Fibroblast of skin of left quadriceps (primary cell): ENCODE measurements around the gene ID1.
"Not testable (repeated sequence)": the region's sequence is repeated elsewhere in the genome, so short reads cannot be mapped to it uniquely, and the experiment has no call there.

Experiments
- DNase-seq, 2 experiments: peaks; one replicate each; pipeline ENCODE4 v3.0.0-alpha.2; 2013; ENCODE audit warnings: low read depth in 2 of 2

ID1 gene

GRCh38 chr20:31602431-31602778 is 2.7 kb upstream of the ID1 start:
- no peak for DNase-seq

DNA sequence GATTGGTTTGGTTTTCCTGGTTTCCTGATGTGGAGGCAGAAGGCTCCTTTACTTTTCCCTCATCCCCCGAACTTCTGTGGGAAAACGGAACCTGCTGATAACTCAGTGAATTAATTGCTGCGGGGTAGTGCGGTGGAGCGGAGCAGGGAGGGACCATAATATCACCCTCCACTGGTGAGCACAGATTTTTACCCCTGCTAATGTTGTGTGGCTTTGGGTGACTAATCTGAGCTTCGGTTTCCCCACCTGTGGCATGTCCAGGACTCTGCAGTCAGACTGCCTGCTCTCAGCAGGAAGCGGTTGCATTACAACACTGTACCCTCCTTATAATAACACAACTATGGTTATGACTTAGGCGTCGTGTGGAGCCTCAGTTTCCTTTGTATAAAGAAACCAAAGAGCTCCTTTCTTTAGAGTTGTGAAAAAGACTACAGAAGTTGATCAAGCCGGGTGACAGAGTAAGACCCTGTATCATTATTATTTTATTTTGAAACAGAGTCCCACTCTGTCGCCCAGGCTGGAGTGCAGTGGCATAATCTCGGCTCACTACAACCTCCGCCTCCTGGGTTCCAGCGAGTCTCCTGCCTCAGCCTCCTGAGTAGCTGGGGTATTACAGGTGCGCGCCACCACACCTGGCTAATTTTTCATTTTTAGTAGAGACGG is 2.2 kb upstream of the ID1 start:
- no peak for DNase-seq

DNA sequence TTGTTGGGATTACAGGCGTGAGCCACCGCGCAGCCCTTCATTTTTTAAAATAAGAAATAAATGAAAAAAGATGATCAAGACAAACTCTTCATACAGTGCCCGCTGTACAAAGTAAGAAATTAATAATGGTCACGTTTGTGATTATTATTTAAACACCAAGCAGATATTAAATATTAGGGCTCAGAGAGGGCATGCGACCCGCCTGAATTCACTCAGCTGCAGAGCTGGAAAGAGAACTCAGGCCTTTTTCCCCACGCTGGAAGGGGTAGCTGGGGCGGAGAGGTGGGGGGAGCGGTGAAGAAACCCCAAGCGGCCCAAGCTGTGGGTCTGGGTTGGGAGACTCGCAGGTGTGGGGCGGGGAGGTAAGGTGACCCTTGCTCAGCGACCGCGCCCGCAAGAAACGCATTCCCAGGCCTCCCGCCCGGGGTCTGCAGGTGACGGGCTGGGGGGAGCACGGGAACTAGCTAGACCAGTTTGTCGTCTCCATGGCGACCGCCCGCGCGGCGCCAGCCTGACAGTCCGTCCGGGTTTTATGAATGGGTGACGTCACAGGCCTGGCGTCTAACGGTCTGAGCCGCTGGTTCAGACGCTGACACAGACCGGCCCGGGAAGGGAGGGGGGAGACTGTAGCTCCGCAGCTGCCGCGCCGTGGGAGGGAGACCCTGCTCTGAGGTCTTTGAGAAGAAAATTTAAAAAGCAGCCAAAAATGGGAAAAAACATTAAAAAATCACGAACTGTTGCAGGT is 1.1 kb upstream of the ID1 start:
- peak; percentile 74 to 77 for DNase-seq

- DNase-seq, result no peak
These were observed 490 bp upstream of the ID1 start for GRCh38 chr20:31604567-31605030.

- DNase-seq, result no peak
These were observed 1.1 kb downstream of the ID1 start for GRCh38 chr20:31605902-31606803.

DNA sequence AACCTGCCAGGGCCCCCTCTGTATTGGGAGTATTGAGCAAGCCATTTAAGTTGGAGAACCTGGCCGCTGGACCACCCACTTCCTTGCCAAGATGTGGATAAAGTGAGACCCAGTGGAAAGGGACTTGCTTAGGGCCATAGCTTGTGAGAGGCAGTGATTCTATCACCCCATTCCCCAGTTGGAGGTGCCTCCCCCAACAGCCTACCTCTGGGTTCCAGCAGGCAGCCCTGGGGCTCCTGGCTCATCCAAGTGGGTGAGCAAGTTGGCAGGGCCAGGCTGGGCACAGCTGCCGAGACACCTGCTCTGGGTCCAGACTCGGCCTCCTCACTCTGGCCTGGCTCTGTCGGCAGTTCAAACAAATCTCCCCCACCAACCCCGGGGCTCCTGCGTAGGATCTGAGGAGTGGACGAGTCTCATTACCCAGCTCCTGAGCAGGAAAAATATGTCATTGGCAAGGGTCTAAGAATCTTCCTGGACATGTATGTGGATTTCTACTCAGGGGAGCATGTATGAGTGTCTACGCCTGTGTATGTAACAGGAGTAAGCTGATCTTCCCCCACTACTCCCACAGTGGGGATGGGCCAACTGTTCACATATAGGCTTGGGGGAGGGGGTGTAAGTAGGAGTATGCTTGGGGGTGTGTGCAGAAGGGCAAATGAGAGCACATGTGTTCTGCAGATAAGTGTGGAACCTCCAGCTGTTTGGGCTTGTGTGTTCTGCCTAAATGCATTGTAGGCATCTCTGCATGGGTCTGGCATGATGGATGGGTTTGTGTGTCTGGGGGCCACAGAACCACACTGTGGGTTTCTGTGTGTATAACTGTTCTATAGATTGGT is 1.9 kb downstream of the ID1 start:
- no peak for DNase-seq

GRCh38 chr20:31607640-31608250 is 2.7 kb downstream of the ID1 start:
- no peak for DNase-seq

DNA sequence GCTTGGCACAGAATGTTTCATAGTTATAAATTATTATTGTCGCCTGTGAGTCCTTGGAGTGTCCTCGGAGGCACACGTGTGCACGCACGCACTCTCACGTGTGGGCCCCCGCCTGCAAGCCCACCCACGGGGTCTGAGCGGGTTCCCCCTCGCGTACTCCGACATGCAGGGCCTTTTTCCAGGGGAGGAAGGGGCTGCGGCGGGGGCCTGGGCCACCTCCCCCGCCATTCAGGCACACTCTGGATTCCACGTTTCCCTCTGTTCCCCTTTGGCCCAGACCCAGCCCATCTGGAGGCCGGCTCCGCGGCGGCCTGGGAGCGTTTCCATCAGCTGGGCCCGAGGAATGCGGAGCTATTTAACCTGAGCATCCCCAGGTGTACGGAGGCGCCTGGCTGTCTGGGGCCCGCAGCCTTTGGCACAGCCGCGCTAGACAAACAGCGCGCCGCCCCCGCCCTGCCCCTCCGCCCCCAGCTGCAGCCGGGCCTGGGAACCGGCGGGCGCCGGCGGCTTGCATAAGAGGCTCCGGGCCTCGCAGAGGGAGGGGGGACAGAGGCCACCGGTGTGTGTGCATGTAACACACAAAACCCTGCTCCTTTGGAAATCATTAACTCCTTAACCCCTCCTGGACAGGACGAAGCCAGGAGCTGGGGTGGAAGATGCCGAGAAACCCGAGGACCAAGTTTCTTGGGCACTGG is 3.3 kb downstream of the ID1 start:
- DNase-seq, result no peak

- DNase-seq, result not testable (repeated sequence)
These were observed 7.2 kb downstream of the ID1 start for GRCh38 chr20:31612271-31612640.

DNA sequence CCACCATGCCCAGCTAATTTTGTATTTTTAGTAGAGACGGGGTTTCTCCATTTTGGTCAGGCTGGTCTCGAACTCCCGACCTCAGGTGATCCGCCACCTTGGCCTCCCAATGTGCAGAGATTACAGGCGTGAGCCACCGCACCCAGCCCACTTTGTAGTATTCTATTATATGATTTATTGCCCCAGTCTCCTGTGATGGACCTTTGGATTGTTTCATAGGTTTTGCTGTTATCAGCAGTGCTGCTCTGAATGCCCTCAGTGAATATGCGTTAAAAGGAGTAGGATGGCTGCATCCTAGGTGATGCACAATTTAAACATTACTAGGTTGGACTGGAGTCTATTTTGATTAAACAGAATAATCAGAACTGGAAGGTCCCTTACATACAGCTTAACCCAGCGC is 10.3 kb downstream of the ID1 start:
- DNase-seq, result no peak

DNA sequence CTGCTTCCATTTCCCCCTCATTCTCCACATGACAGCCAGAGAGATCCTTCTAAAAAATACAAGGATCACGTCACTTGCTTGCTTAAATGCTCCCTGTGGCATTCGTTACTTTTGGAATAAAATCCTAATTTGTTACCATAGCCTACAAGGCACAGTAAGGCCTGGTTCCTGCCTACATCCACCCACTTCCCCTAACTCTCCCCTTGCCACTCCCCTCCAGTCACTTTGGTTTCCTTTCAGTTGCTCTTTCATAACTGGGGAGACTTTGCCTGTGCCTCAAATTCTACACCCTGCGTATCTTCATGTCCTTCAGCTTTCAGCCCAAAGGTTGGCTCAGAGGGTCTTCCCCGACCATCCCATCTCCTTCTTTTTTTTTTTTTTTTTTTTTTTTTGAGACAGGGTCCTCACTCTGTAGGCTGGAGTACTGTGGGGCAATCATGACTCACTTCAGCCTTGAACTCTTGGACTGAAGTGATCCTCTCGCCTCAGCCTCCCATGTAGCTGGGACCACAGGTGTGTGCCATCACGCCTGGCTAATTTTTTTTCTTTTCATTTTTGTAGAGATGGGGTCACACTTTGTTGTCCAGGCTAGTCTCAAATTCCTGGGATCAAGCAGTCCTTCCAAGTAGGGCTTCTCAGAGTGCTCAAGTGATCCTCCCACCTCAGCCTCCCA is 12.5 kb downstream of the ID1 start:
- DNase-seq, result no peak

DNA sequence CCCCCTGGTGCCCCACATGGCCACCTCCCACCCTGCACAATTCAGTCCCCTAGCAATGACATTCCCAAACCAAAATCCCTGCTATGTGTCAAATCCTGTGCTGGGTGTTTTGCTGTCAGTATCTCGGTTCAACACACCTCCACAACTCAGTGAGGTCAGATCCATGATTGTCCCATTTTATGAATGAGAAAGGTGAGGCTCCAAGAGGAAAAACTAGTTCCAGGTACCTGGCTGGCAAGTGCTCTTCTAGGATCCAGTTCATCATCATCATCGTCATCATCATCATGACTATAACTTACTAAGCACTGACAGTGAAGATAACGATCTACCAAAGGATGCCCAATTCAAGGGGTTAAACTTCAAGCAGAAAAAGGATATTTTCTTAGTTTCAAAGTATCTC is 15.2 kb downstream of the ID1 start:
- no peak for DNase-seq

GRCh38 chr20:31623123-31623505 is 18.0 kb downstream of the ID1 start:
- not testable (repeated sequence) for DNase-seq

- not testable (repeated sequence) for DNase-seq
These were observed 21.4 kb downstream of the ID1 start for GRCh38 chr20:31626534-31626933.

DNA sequence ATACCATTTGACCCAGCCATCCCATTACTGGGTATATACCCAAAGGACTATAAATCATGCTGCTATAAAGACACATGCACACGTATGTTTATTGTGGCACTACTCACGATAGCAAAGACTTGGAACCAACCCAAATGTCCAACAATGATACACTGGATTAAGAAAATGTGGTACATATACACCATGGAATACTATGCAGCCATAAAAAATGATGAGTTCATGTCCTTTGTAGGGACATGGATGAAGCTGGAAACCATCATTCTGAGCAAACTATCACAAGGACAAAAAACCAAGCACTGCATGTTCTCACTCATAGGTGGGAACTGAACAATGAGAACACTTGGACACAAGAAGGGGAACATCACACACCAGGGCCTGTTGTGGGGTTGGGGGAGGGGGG is 23.0 kb downstream of the ID1 start:
- DNase-seq, result not testable (repeated sequence)

- no peak for DNase-seq
These were observed 25.2 kb downstream of the ID1 start for GRCh38 chr20:31630187-31630790.

GRCh38 chr20:31632548-31633338 is 27.7 kb downstream of the ID1 start:
- DNase-seq, result no peak

GRCh38 chr20:31633339-31633914 is 28.3 kb downstream of the ID1 start:
- no peak for DNase-seq
